DND-41 (cell line): ENCODE measurements around the gene CISD3.
A peak's percentile ranks its signal among the peaks of the same experiment; 100 is the strongest.

Experiments used
- ATAC-seq: fragments of 200-7000 bp; cut with Tn5 transposase; 3 replicates; pipeline ENCODE4 v1.9.1; 2021; ENCODE audit warnings: low read depth; ENCODE audit not compliant: insufficient read depth
- DNase-seq: peaks from one replicate; pipeline ENCODE4 v3.0.0-alpha.2; 2020
- H2AFZ ChIP-seq: 2 replicates; pipeline ENCODE4 v1.6.0; 2012; ENCODE audit warnings: low read depth, low read length
- H3K27ac ChIP-seq: 2 replicates; pipeline ENCODE4 v1.5.1; 2012; ENCODE audit warnings: low read length, inconsistent platforms
- H3K27me3 ChIP-seq: fragments of 200-600 bp; sonication (generic); 2 replicates; pipeline ENCODE4 v1.6.0; 2012; ENCODE audit warnings: low read length, mild to moderate bottlenecking, inconsistent platforms; ENCODE audit not compliant: insufficient read depth, poor library complexity
- H3K36me3 ChIP-seq: 2 replicates; pipeline ENCODE4 v1.5.1; 2012; ENCODE audit warnings: low read length, inconsistent platforms; ENCODE audit not compliant: insufficient read depth
- H3K4me1 ChIP-seq: 2 replicates; pipeline ENCODE4 v1.5.1; 2012; ENCODE audit warnings: mild to moderate bottlenecking, low read length; ENCODE audit not compliant: insufficient read depth
- H3K4me2 ChIP-seq: 2 replicates; pipeline ENCODE4 v1.6.0; 2012; ENCODE audit warnings: mild to moderate bottlenecking, moderate library complexity, low read length, inconsistent platforms; ENCODE audit not compliant: insufficient read depth
- H3K4me3 ChIP-seq, 2 experiments: fragments of 200-600 bp in 1 of 2; shearing (Covaris generic) in 1 of 2; 2 replicates each; pipeline ENCODE4 v1.5.1; 2012 to 2016; ENCODE audit warnings: inconsistent platforms in 2 of 2, low read length in 2 of 2, mild to moderate bottlenecking in 2 of 2, low read depth in 1 of 2, moderate library complexity in 1 of 2
- H3K79me2 ChIP-seq: 2 replicates; pipeline ENCODE4 v1.6.0; 2012; ENCODE audit warnings: low read length, inconsistent platforms; ENCODE audit not compliant: insufficient read depth
- H3K9ac ChIP-seq: 2 replicates; pipeline ENCODE4 v1.6.0; 2012; ENCODE audit warnings: low read depth, mild to moderate bottlenecking, inconsistent platforms, low read length, moderate library complexity
- H3K9me3 ChIP-seq: 2 replicates; pipeline ENCODE4 v1.5.1; 2012; ENCODE audit warnings: low read length, moderate library complexity, mild to moderate bottlenecking, inconsistent platforms; ENCODE audit not compliant: insufficient read depth, severe bottlenecking
- H4K20me1 ChIP-seq: 2 replicates; pipeline ENCODE4 v1.6.0; 2012; ENCODE audit warnings: low read length; ENCODE audit not compliant: insufficient read depth
- EZH2 ChIP-seq: IDR thresholded peaks from 3 replicates; pipeline ENCODE4 v1.6.1; 2012; ENCODE audit warnings: borderline replicate concordance, low read depth, mild to moderate bottlenecking, moderate library complexity, low read length, inconsistent platforms; ENCODE audit not compliant: severe bottlenecking
- TF ChIP-seq, protein P1 (sequence below): IDR thresholded peaks from 2 replicates; pipeline ENCODE4 v1.5.1; 2012; ENCODE audit warnings: borderline replicate concordance, low read length, moderate library complexity, mild to moderate bottlenecking; ENCODE audit not compliant: poor library complexity, severe bottlenecking; ENCODE audit errors: extremely low read depth

Gene CISD3

DNA sequence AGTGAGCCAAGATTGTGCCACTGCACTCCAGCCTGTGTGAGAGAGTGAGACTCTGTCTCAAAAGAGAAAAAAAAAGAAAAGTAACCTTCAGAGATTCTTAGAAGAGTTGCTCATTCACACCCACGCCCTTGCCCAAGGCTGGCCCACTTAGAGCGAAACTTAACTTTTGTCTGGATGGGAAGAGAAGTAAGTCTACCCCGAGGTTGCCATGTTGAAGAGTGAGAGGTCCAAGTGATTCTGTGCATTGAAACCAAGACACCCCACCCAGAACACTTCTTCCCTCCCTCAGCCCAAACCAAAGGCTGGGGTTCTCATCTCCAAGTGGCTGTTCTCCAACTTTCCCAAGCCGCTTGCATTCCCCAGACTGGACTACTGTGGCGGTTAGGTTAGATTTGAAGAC is 2.4 kb upstream of the CISD3 start:
- H4K20me1 ChIP-seq = peaks cover 13% of the 10 kb centered on the region
- DNase-seq (peak; percentile 63), ATAC-seq (peak; percentile 5)
- peak overlapping the region; percentile 57 for H3K4me2 ChIP-seq
- H3K36me3 ChIP-seq = peaks cover 39% of the 10 kb centered on the region
- peak overlapping the region; percentile 55 for H3K9ac ChIP-seq
- no peaks in the 10 kb centered on the region for H3K27me3 ChIP-seq
- H3K27ac ChIP-seq = peak overlapping the region; percentile 98
- no peaks in the 10 kb centered on the region for H3K9me3 ChIP-seq
- H2AFZ ChIP-seq = peak overlapping the region; percentile 44
- peaks cover 82% of the 10 kb centered on the region for H3K4me1 ChIP-seq
- H3K79me2 ChIP-seq = peaks cover 38% of the 10 kb centered on the region
- H3K4me3 ChIP-seq = peak overlapping the region in 1 of 2 experiments; percentile 41; a peak in 2 of 4 replicates
- TF ChIP-seq, protein P1, sequence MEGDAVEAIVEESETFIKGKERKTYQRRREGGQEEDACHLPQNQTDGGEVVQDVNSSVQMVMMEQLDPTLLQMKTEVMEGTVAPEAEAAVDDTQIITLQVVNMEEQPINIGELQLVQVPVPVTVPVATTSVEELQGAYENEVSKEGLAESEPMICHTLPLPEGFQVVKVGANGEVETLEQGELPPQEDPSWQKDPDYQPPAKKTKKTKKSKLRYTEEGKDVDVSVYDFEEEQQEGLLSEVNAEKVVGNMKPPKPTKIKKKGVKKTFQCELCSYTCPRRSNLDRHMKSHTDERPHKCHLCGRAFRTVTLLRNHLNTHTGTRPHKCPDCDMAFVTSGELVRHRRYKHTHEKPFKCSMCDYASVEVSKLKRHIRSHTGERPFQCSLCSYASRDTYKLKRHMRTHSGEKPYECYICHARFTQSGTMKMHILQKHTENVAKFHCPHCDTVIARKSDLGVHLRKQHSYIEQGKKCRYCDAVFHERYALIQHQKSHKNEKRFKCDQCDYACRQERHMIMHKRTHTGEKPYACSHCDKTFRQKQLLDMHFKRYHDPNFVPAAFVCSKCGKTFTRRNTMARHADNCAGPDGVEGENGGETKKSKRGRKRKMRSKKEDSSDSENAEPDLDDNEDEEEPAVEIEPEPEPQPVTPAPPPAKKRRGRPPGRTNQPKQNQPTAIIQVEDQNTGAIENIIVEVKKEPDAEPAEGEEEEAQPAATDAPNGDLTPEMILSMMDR = no peak
- TF ChIP-seq EZH2 = no peak

DNA sequence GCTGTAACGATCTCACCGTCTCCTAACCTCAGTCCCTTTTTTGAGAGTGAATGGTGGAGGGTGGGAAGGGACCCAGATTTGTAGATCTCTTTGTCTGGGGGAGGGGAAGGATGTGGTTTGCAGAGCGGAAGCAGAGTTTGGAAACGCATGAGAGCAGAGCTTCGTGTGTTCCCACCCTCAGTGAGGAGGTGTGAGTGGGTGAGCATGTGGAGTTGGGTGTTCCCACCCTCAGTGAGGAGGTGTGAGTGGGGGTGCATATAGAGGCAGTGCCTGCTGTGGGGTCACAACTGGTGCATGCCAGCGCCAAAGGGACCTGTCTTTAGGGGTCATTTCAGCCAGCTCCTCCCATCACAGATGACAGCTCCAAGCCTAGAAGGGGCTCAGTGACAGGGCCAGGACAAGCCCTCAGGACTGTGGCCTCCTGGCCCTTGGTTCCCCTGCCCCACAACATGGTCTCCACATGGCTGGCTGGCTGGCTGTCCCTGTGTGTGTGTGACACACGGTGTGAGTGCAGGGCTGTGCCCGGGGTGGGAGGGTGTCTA is 1.8 kb upstream of the CISD3 start:
- peak overlapping the region; percentile 84 for H3K4me2 ChIP-seq
- H3K9ac ChIP-seq = peak overlapping the region; percentile 74
- DNase-seq (peak; percentile 94), ATAC-seq (peak; percentile 72)
- H3K9me3 ChIP-seq = no peaks in the 10 kb centered on the region
- peaks cover 11% of the 10 kb centered on the region for H4K20me1 ChIP-seq
- peak overlapping the region in 1 of 2 experiments; percentile 41; a peak in 2 of 4 replicates for H3K4me3 ChIP-seq
- H3K4me1 ChIP-seq = peaks cover 85% of the 10 kb centered on the region
- H3K79me2 ChIP-seq = peaks cover 39% of the 10 kb centered on the region
- no peak for TF ChIP-seq EZH2
- TF ChIP-seq, protein P1 = no peak
- H3K36me3 ChIP-seq = peaks cover 43% of the 10 kb centered on the region
- peak overlapping the region; percentile 44 for H2AFZ ChIP-seq
- no peaks in the 10 kb centered on the region for H3K27me3 ChIP-seq
- H3K27ac ChIP-seq = peak overlapping the region; percentile 98

DNA sequence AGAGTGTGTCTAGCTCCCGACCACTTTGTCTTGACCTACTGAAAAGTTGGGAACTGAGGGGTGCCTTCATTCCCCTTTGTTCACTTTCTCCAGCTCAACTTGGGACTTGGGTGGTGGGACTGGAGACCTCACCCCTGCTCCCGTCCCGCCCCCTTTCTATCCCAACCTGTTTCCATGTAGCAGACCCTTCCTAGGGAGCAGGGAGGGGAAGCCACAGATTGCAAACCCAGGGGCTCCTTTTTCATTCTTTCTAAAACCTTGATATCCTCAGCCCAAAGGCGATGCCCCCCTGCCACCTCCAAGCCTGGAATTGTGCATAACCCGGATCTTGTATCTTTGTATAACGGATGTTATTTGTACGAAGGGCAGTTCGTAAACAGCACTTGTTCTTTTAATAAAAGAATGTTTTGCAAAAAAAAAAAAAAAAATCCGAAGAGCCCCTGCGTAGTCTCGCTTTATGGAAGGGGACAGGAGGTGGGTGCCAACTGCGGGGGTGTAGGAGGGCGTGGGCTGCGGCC is 714 bp upstream of the CISD3 start:
- peak overlapping the region; percentile 74 for H3K9ac ChIP-seq
- ATAC-seq (no peak), DNase-seq (no peak)
- H3K4me1 ChIP-seq = peaks cover 87% of the 10 kb centered on the region
- H3K9me3 ChIP-seq = no peaks in the 10 kb centered on the region
- H4K20me1 ChIP-seq = peaks cover 22% of the 10 kb centered on the region
- H3K36me3 ChIP-seq = peaks cover 45% of the 10 kb centered on the region
- peak overlapping the region; percentile 84 for H3K4me2 ChIP-seq
- H3K79me2 ChIP-seq = peaks cover 40% of the 10 kb centered on the region
- H3K27me3 ChIP-seq = no peaks in the 10 kb centered on the region
- TF ChIP-seq EZH2 = no peak
- TF ChIP-seq, protein P1 = no peak
- H3K27ac ChIP-seq = peak overlapping the region; percentile 98
- peak overlapping the region; percentile 24 to 87; a peak in 3 of 4 replicates for H3K4me3 ChIP-seq
- peak overlapping the region; percentile 84 for H2AFZ ChIP-seq
